Measurements from ENCODE around the gene LIPM. TPM values are rescaled to one million over a fixed set of nuclear protein-coding genes. Genes with fewer than 3 reads are reported as not detected.

The LIPM gene
- total RNA-seq, 3 donors from 2014 or later (not counting 1 experiment from before 2014, with no cell fraction given), result not detected

Other genes starting within 250 kb of the LIPM start
- gene RNLS, start 219.4 kb upstream of the LIPM start, total RNA-seq, result 1 to 10 TPM; 4.0 to 6.8 (median 4.4) TPM
- under 1 TPM in 1 of 3 donors, not detected in 2; 0.09 TPM for gene LIPJ, start 216.0 kb upstream of the LIPM start, total RNA-seq
- not detected for gene LIPF, start 138.3 kb upstream of the LIPM start, total RNA-seq
- not detected for gene LIPK, start 96.5 kb upstream of the LIPM start, total RNA-seq
- under 1 TPM in 2 of 3 donors, not detected in 1; 0.66 to 0.83 TPM for gene LIPN, start 42.7 kb upstream of the LIPM start, total RNA-seq
- not detected for gene ANKRD22, start 49.1 kb downstream of the LIPM start, total RNA-seq
- 10 to 100 TPM; 14.8 to 30.3 (median 18.1) TPM for gene STAMBPL1, start 77.5 kb downstream of the LIPM start, total RNA-seq
- gene ACTA2, start 150.0 kb downstream of the LIPM start, total RNA-seq, result 10 to 100 TPM in 1 of 3 donors, 1 to 10 TPM in 2; 5.0 to 13.1 (median 7.4) TPM
- gene FAS, start 188.1 kb downstream of the LIPM start, total RNA-seq, result 10 to 100 TPM; 17.3 to 29.9 (median 26.5) TPM

Data from natural killer cell (primary cell).